Mesenchymal stem cell (in vitro differentiated cells and primary cell): ENCODE measurements around the gene ZNF19.

Experiments
- DNase-seq: peaks from one replicate; pipeline ENCODE4 v3.0.0-alpha.2; 2013
- H2AFZ ChIP-seq: one replicate; pipeline ENCODE4 v1.6.1; 2013; ENCODE audit warnings: low read depth, mild to moderate bottlenecking, control low read depth, inconsistent platforms, low read length, moderate library complexity
- H2AK5ac ChIP-seq: 2 replicates; pipeline ENCODE4 v1.6.1; 2013; ENCODE audit warnings: low read length, moderate library complexity, mild to moderate bottlenecking, inconsistent platforms; ENCODE audit not compliant: severe bottlenecking
- H2BK120ac ChIP-seq: one replicate; pipeline ENCODE4 v1.6.1; 2013; ENCODE audit warnings: low read depth, mild to moderate bottlenecking, inconsistent platforms, low read length, moderate library complexity
- H2BK12ac ChIP-seq, 2 experiments: one replicate each; pipeline ENCODE4 v1.6.1; 2013; ENCODE audit warnings: inconsistent platforms in 2 of 2, low read length in 2 of 2, mild to moderate bottlenecking in 2 of 2, moderate library complexity in 2 of 2, control low read depth in 1 of 2
- H2BK15ac ChIP-seq: one replicate; pipeline ENCODE4 v1.6.1; 2013; ENCODE audit warnings: mild to moderate bottlenecking, low read depth, inconsistent platforms; ENCODE audit not compliant: poor library complexity, severe bottlenecking
- H2BK5ac ChIP-seq: 2 replicates; pipeline ENCODE4 v1.6.1; 2013; ENCODE audit warnings: low read depth, mild to moderate bottlenecking, low read length, control low read depth, inconsistent platforms; ENCODE audit not compliant: poor library complexity, severe bottlenecking
- H3K14ac ChIP-seq, 2 experiments: one replicate each; pipeline ENCODE4 v1.6.1; 2013; ENCODE audit warnings: inconsistent platforms in 2 of 2, low read length in 2 of 2, control low read depth in 1 of 2, mild to moderate bottlenecking in 1 of 2, moderate library complexity in 1 of 2
- H3K18ac ChIP-seq, 2 experiments: one replicate each; pipeline ENCODE4 v1.6.1; 2013; ENCODE audit warnings: inconsistent platforms in 2 of 2, low read length in 2 of 2, control low read depth in 1 of 2, low read depth in 1 of 2, mild to moderate bottlenecking in 1 of 2
- H3K23ac ChIP-seq, 2 experiments: one replicate each; pipeline ENCODE4 v1.6.1; 2013; ENCODE audit warnings: inconsistent platforms in 2 of 2, low read length in 2 of 2, mild to moderate bottlenecking in 2 of 2, moderate library complexity in 2 of 2, control low read depth in 1 of 2
- H3K27ac ChIP-seq: 2 replicates; pipeline ENCODE4 v1.5.1; 2013; ENCODE audit warnings: mild to moderate bottlenecking, moderate library complexity, low read length, control low read depth, inconsistent platforms; ENCODE audit not compliant: poor library complexity, severe bottlenecking
- H3K27me3 ChIP-seq, 2 experiments: 2 replicates each; pipeline versions ENCODE4 v1.6.1 to v1.7.0; 2013; ENCODE audit warnings: low read length in 2 of 2, mild to moderate bottlenecking in 2 of 2, moderate library complexity in 2 of 2, control low read depth in 1 of 2, inconsistent platforms in 1 of 2; ENCODE audit not compliant: control insufficient read depth in 1 of 2, insufficient read depth in 1 of 2
- H3K36me3 ChIP-seq, 2 experiments: 2 replicates each; pipeline versions ENCODE4 v1.6.1 to v1.7.0; 2013; ENCODE audit warnings: low read length in 2 of 2, control low read depth in 1 of 2, inconsistent platforms in 1 of 2, low read depth in 1 of 2, mild to moderate bottlenecking in 1 of 2; ENCODE audit not compliant: insufficient read depth in 2 of 2, control insufficient read depth in 1 of 2
- H3K4ac ChIP-seq, 2 experiments: one replicate each; pipeline ENCODE4 v1.6.1; 2013; ENCODE audit warnings: inconsistent platforms in 2 of 2, low read length in 2 of 2, mild to moderate bottlenecking in 2 of 2, moderate library complexity in 2 of 2, control low read depth in 1 of 2, low read depth in 1 of 2
- H3K4me1 ChIP-seq: 2 replicates; pipeline ENCODE4 v1.6.1; 2013; ENCODE audit warnings: low read depth, low read length, control low read depth; ENCODE audit not compliant: control insufficient read depth, insufficient read depth
- H3K4me2 ChIP-seq: 2 replicates; pipeline ENCODE4 v1.6.1; 2013; ENCODE audit warnings: low read length, mild to moderate bottlenecking, inconsistent platforms; ENCODE audit not compliant: poor library complexity, severe bottlenecking
- H3K4me3 ChIP-seq, 2 experiments: 2 replicates each; pipeline versions ENCODE4 v1.5.1 to v1.7.0; 2013; ENCODE audit warnings: low read length in 2 of 2, mild to moderate bottlenecking in 2 of 2, control low read depth in 1 of 2, low read depth in 1 of 2; ENCODE audit not compliant: insufficient read depth in 1 of 2
- H3K79me1 ChIP-seq: replicated peaks from 2 replicates; pipeline ENCODE4 v1.6.1; 2013; ENCODE audit warnings: mild to moderate bottlenecking, control low read depth, low read length, inconsistent platforms; ENCODE audit not compliant: poor library complexity, severe bottlenecking
- H3K9ac ChIP-seq: 2 replicates; pipeline ENCODE4 v1.7.0; 2013; ENCODE audit warnings: mild to moderate bottlenecking, low read length, moderate library complexity
- H3K9me3 ChIP-seq: 2 replicates; pipeline ENCODE4 v1.7.0; 2013; ENCODE audit warnings: mild to moderate bottlenecking, low read length; ENCODE audit not compliant: control insufficient read depth
- H4K8ac ChIP-seq: one replicate; pipeline ENCODE4 v1.6.1; 2013; ENCODE audit warnings: inconsistent platforms, mild to moderate bottlenecking, low read length, moderate library complexity
- H4K91ac ChIP-seq: one replicate; pipeline ENCODE4 v1.6.1; 2013; ENCODE audit warnings: mild to moderate bottlenecking, low read length, inconsistent platforms
- WGBS: methylation state at CpG from one replicate; pipeline ENCODE4 v1.1.7; 2013; ENCODE audit warnings: mixed read lengths; 5-methylcytosine and 5-hydroxymethylcytosine counted together

Gene ZNF19

DNA sequence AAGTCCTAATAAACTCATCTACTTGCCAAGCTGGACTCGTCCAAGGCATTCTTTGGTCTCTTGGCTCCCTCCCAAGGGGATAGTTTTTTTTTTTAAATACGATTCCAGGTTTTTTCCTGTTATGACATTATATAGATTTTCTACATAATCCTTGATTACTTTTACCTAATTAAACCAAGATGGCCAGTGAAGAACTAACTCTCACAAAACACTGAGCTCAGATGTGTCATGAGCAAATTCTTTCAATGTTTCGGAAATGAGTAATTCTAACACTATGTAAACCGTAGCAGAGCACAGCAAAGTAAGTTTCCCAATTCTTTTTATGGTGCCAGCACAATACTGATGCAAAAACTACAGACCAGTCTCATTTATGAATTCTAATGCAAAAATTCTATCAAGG lies 28.9 kb downstream of the ZNF19 start:
- WGBS, result 32% methylated on average over 2 of the region's 4 CpGs

DNA sequence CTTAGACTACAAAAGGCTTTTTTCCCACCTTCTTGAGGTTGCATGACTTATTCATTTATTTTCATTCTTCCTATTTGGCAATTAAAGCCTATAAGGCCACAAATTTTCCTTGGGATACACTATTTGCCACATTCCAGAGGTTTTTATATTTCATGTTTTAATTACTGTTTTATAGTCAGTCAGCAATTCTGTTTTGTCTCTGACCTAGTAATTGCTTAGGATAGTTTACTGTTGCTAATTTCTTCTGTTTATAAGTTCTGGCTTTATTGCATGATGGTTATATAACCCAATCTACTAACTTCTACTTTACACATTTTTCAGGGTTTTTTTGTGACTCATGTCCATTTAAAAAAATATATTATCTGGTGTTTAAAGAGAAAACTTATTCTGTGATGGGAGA lies 29.6 kb downstream of the ZNF19 start:
- H4K91ac ChIP-seq, result no peak overlapping the region
- no peak overlapping the region for H3K4me2 ChIP-seq
- H3K18ac ChIP-seq, result no peak overlapping the region
- H3K36me3 ChIP-seq, result peaks cover 23 to 28% of the 10 kb centered on the region in 2 experiments
- no peak overlapping the region for H3K4me3 ChIP-seq
- peaks cover 38% of the 10 kb centered on the region for H3K79me1 ChIP-seq
- no peaks in the 10 kb centered on the region for H3K27me3 ChIP-seq
- H3K4me1 ChIP-seq, result peaks cover 3% of the 10 kb centered on the region
- H3K9ac ChIP-seq, result no peak overlapping the region
- H3K4ac ChIP-seq, result no peak overlapping the region
- H3K14ac ChIP-seq, result no peak overlapping the region
- peaks cover 14% of the 10 kb centered on the region for H3K9me3 ChIP-seq
- no peak overlapping the region for H2AK5ac ChIP-seq
- no peak overlapping the region for H2BK15ac ChIP-seq
- H2AFZ ChIP-seq, result no peak overlapping the region
- H3K27ac ChIP-seq, result no peak overlapping the region
- no peak overlapping the region for H2BK5ac ChIP-seq
- H2BK120ac ChIP-seq, result no peak overlapping the region
- H2BK12ac ChIP-seq, result no peak overlapping the region
- no peak overlapping the region for H4K8ac ChIP-seq
- no peak for DNase-seq
- no peak overlapping the region for H3K23ac ChIP-seq

More for the DNA sequence above, 28.9 kb downstream of the ZNF19 start:
- peak overlapping the region; percentile 25 for H2BK5ac ChIP-seq
- no peaks in the 10 kb centered on the region for H3K27me3 ChIP-seq
- no peak overlapping the region for H3K14ac ChIP-seq
- H2BK15ac ChIP-seq, result no peak overlapping the region
- no peak overlapping the region for H2BK120ac ChIP-seq
- H2AFZ ChIP-seq, result no peak overlapping the region
- peak; percentile 69 for DNase-seq
- peak overlapping the region; percentile 85 for H3K27ac ChIP-seq
- peaks cover 7% of the 10 kb centered on the region for H3K9me3 ChIP-seq
- H3K79me1 ChIP-seq, result peaks cover 34% of the 10 kb centered on the region
- no peak overlapping the region for H2BK12ac ChIP-seq
- peaks cover 15 to 20% of the 10 kb centered on the region in 2 experiments for H3K36me3 ChIP-seq
- H3K23ac ChIP-seq, result no peak overlapping the region
- no peak overlapping the region for H2AK5ac ChIP-seq
- H3K18ac ChIP-seq, result no peak overlapping the region
- H4K8ac ChIP-seq, result no peak overlapping the region
- no peak overlapping the region for H3K4ac ChIP-seq
- H3K4me2 ChIP-seq, result peak overlapping the region; percentile 18
- H3K4me3 ChIP-seq, result peak overlapping the region in 1 of 2 experiments; percentile 99
- no peak overlapping the region for H4K91ac ChIP-seq
- H3K4me1 ChIP-seq, result peaks cover 3% of the 10 kb centered on the region
- H3K9ac ChIP-seq, result peak overlapping the region; percentile 99

DNA sequence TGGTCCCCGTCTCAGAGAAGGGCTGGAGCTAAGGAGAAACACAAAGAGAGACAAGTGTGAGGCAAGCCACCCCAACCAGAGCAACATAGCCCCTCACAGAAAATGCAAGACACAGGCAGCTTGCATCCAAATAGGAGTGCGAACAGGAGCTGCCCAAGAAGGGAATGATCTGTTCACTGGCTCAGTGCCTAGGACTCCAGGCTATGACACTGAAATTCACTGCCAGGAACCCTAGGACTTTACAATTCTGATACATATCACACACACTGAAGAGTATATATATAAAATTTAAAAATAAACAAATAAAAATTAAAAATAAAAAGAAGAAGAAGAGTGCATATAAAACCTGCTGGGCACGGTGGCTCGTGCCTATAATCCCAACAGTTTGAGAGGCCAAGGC lies 32.3 kb downstream of the ZNF19 start:
- Histone ChIP-seq H3K4me1 (peaks cover 3% of the 10 kb centered on the region), H3K79me1 (peaks cover 47% of the 10 kb centered on the region), H3K4ac (no peak overlapping the region), H2AFZ (no peak overlapping the region), H4K8ac (no peak overlapping the region), H2BK12ac (no peak overlapping the region), H3K4me2 (no peak overlapping the region), H2BK5ac (no peak overlapping the region), H3K9me3 (peaks cover 38% of the 10 kb centered on the region), H2BK15ac (no peak overlapping the region), H3K18ac (no peak overlapping the region), H3K27ac (no peak overlapping the region), H3K23ac (no peak overlapping the region), H3K14ac (no peak overlapping the region), H3K4me3 (no peak overlapping the region), H3K36me3 (peaks cover 42 to 55% of the 10 kb centered on the region in 2 experiments), H3K9ac (no peak overlapping the region), H2BK120ac (no peak overlapping the region), H4K91ac (no peak overlapping the region), H3K27me3 (no peaks in the 10 kb centered on the region), H2AK5ac (no peak overlapping the region)
- DNase-seq, result no peak
- WGBS, result 100% methylated on average over 4 of the region's 4 CpGs

DNA sequence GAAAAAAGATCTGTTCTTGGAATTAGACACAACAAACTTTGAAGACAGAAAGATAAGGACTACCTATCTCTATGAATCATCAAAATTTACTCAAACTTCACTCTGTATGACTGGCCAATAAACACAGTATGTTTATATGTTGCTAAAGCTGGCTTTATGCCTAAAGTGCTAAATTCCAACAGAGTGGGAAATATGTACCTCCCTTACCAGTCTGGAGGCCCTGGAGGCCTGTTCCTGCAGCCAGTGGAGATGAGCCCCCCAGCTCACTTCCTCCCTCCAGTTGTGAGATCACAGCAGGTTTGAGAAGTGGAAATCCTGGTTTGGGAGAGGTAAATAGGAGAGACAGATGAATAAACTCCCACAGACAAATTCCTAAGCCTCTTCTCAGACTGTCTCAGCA lies 36.1 kb downstream of the ZNF19 start:
- Histone ChIP-seq H2BK15ac (no peak overlapping the region), H4K91ac (no peak overlapping the region), H3K9ac (no peak overlapping the region), H3K4me2 (no peak overlapping the region), H4K8ac (no peak overlapping the region), H3K18ac (no peak overlapping the region), H3K27me3 (no peaks in the 10 kb centered on the region), H3K27ac (no peak overlapping the region), H3K4ac (no peak overlapping the region), H3K36me3 (peaks cover 59 to 92% of the 10 kb centered on the region in 2 experiments), H3K23ac (no peak overlapping the region), H3K79me1 (peaks cover 35% of the 10 kb centered on the region), H2AFZ (no peak overlapping the region), H3K14ac (no peak overlapping the region), H2BK5ac (no peak overlapping the region), H2BK120ac (no peak overlapping the region), H2BK12ac (no peak overlapping the region), H3K9me3 (peaks cover 76% of the 10 kb centered on the region), H3K4me3 (peak overlapping the region in 1 of 2 experiments; percentile 41), H2AK5ac (no peak overlapping the region), H3K4me1 (no peaks in the 10 kb centered on the region)
- DNase-seq, result no peak
